GM10847 (cell line): Measurements from ENCODE around the gene CAPZB.

Source experiments
- POLR2A ChIP-seq: IDR thresholded peaks from 2 replicates; pipeline ENCODE4 v1.6.1; 2011; ENCODE audit not compliant: insufficient read length; ENCODE audit errors: extremely low read depth

The CAPZB gene

GRCh38 chr1:19416145-19416544 is 69.2 kb downstream of the CAPZB start:
- TF ChIP-seq POLR2A, result no peak

GRCh38 chr1:19414515-19415121 is 70.7 kb downstream of the CAPZB start:
- no peak for TF ChIP-seq POLR2A

GRCh38 chr1:19413999-19414398 is 71.3 kb downstream of the CAPZB start:
- TF ChIP-seq POLR2A, result no peak

GRCh38 chr1:19412654-19413053 is 72.7 kb downstream of the CAPZB start:
- TF ChIP-seq POLR2A, result no peak

GRCh38 chr1:19411612-19412011 is 73.7 kb downstream of the CAPZB start:
- no peak for TF ChIP-seq POLR2A

- TF ChIP-seq POLR2A, result no peak
Measured at GRCh38 chr1:19410393-19410792, 74.9 kb downstream of the CAPZB start.

- no peak for TF ChIP-seq POLR2A
Measured at GRCh38 chr1:19409477-19410341, 75.6 kb downstream of the CAPZB start.

GRCh38 chr1:19407494-19408096 is 77.7 kb downstream of the CAPZB start:
- no peak for TF ChIP-seq POLR2A

GRCh38 chr1:19406680-19407079 is 78.7 kb downstream of the CAPZB start:
- no peak for TF ChIP-seq POLR2A

GRCh38 chr1:19405761-19406487 is 79.4 kb downstream of the CAPZB start:
- no peak for TF ChIP-seq POLR2A

- TF ChIP-seq POLR2A, result no peak
Measured at GRCh38 chr1:19405195-19405760, 80.1 kb downstream of the CAPZB start.

GRCh38 chr1:19404748-19405147 is 80.6 kb downstream of the CAPZB start:
- TF ChIP-seq POLR2A, result no peak

GRCh38 chr1:19403256-19403655 is 82.1 kb downstream of the CAPZB start:
- TF ChIP-seq POLR2A, result no peak

- TF ChIP-seq POLR2A, result no peak
Measured at GRCh38 chr1:19402031-19402813, 83.1 kb downstream of the CAPZB start.
